ENCODE results near the gene IVD.

Gene IVD

GRCh38 chr15:40446144-40446543, 40.5 kb downstream of the IVD start:
- Histone ChIP-seq H3K56ac (ENCODE audit: low read length) (peak overlapping the region; percentile 11), H3K27ac (ENCODE audit: low read depth, low read length) (no peak overlapping the region), H3K79me1 (ENCODE audit: low read length) (peaks cover 26% of the 10 kb centered on the region), H4K8ac (ENCODE audit: low read depth, low read length) (no peak overlapping the region), H3K4me1 (ENCODE audit: control insufficient read depth, low read depth, low read length) (peaks cover 27% of the 10 kb centered on the region), H3K4ac (ENCODE audit: low read depth, low read length) (no peak overlapping the region), H3K36me3 (ENCODE audit: control insufficient read depth, insufficient read depth, low read length) (no peaks in the 10 kb centered on the region), H3K27me3 (ENCODE audit: insufficient read depth, low read length, poor library complexity) (no peaks in the 10 kb centered on the region), H3K4me3 (ENCODE audit: low read length) (no peak overlapping the region), H4K5ac (ENCODE audit: low read length) (no peak overlapping the region), H3K23ac (ENCODE audit: low read length) (no peak overlapping the region), H3K79me2 (ENCODE audit: control insufficient read depth, insufficient read depth, low read length) (peaks cover 90% of the 10 kb centered on the region), H3K9ac (ENCODE audit: low read length) (peak overlapping the region; percentile 33), H3K4me2 (ENCODE audit: low read length) (no peak overlapping the region), H2BK5ac (ENCODE audit: low read length) (no peak overlapping the region), H2BK120ac (ENCODE audit: low read depth, low read length) (no peak overlapping the region), H3K18ac (ENCODE audit: low read length) (no peak overlapping the region), H2AK5ac (ENCODE audit: low read length) (no peak overlapping the region), H2BK15ac (replicated peaks; ENCODE audit: low read depth) (no peak overlapping the region)
- no CpG with 5 or more reads among the region's 3 CpGs for WGBS (ENCODE audit: extremely low coverage, insufficient coverage, low lambda C conversion rate)
- no peak for DNase-seq

- Histone ChIP-seq H2BK120ac (ENCODE audit: low read depth, low read length) (no peak overlapping the region), H3K27me3 (ENCODE audit: insufficient read depth, low read length, poor library complexity) (no peaks in the 10 kb centered on the region), H3K18ac (ENCODE audit: low read length) (no peak overlapping the region), H3K36me3 (ENCODE audit: control insufficient read depth, insufficient read depth, low read length) (no peaks in the 10 kb centered on the region), H3K4me3 (ENCODE audit: low read length) (no peak overlapping the region), H2AK5ac (ENCODE audit: low read length) (no peak overlapping the region), H3K4ac (ENCODE audit: low read depth, low read length) (no peak overlapping the region), H3K56ac (ENCODE audit: low read length) (no peak overlapping the region), H3K27ac (ENCODE audit: low read depth, low read length) (no peak overlapping the region), H4K8ac (ENCODE audit: low read depth, low read length) (no peak overlapping the region), H3K9ac (ENCODE audit: low read length) (no peak overlapping the region), H2BK5ac (ENCODE audit: low read length) (no peak overlapping the region), H3K79me1 (ENCODE audit: low read length) (peaks cover 27% of the 10 kb centered on the region), H3K4me1 (ENCODE audit: control insufficient read depth, low read depth, low read length) (peaks cover 25% of the 10 kb centered on the region), H3K4me2 (ENCODE audit: low read length) (no peak overlapping the region), H3K23ac (ENCODE audit: low read length) (no peak overlapping the region), H3K79me2 (ENCODE audit: control insufficient read depth, insufficient read depth, low read length) (peaks cover 90% of the 10 kb centered on the region), H2BK15ac (replicated peaks; ENCODE audit: low read depth) (no peak overlapping the region), H4K5ac (ENCODE audit: low read length) (no peak overlapping the region)
- no CpG with 5 or more reads among the region's 4 CpGs for WGBS (ENCODE audit: extremely low coverage, insufficient coverage, low lambda C conversion rate)
- DNase-seq = no peak
Measured at GRCh38 chr15:40448354-40448753, 42.8 kb downstream of the IVD start.

- Histone ChIP-seq H3K36me3 (ENCODE audit: control insufficient read depth, insufficient read depth, low read length) (no peaks in the 10 kb centered on the region), H3K56ac (ENCODE audit: low read length) (no peak overlapping the region), H4K5ac (ENCODE audit: low read length) (no peak overlapping the region), H3K4ac (ENCODE audit: low read depth, low read length) (no peak overlapping the region), H3K4me2 (ENCODE audit: low read length) (no peak overlapping the region), H3K23ac (ENCODE audit: low read length) (no peak overlapping the region), H2BK120ac (ENCODE audit: low read depth, low read length) (no peak overlapping the region), H3K27ac (ENCODE audit: low read depth, low read length) (no peak overlapping the region), H4K8ac (ENCODE audit: low read depth, low read length) (no peak overlapping the region), H3K79me2 (ENCODE audit: control insufficient read depth, insufficient read depth, low read length) (peaks cover 90% of the 10 kb centered on the region), H2AK5ac (ENCODE audit: low read length) (no peak overlapping the region), H3K4me1 (ENCODE audit: control insufficient read depth, low read depth, low read length) (peaks cover 18% of the 10 kb centered on the region), H3K4me3 (ENCODE audit: low read length) (no peak overlapping the region), H3K18ac (ENCODE audit: low read length) (no peak overlapping the region), H3K9ac (ENCODE audit: low read length) (no peak overlapping the region), H3K79me1 (ENCODE audit: low read length) (peaks cover 25% of the 10 kb centered on the region), H3K27me3 (ENCODE audit: insufficient read depth, low read length, poor library complexity) (no peaks in the 10 kb centered on the region), H2BK5ac (ENCODE audit: low read length) (no peak overlapping the region), H2BK15ac (replicated peaks; ENCODE audit: low read depth) (no peak overlapping the region)
- DNase-seq = peak; percentile 82
Measured at GRCh38 chr15:40449275-40449674, 43.7 kb downstream of the IVD start.

- Histone ChIP-seq H3K9ac (ENCODE audit: low read length) (no peak overlapping the region), H3K36me3 (ENCODE audit: control insufficient read depth, insufficient read depth, low read length) (no peaks in the 10 kb centered on the region), H3K4me3 (ENCODE audit: low read length) (no peak overlapping the region), H3K18ac (ENCODE audit: low read length) (no peak overlapping the region), H2BK120ac (ENCODE audit: low read depth, low read length) (no peak overlapping the region), H2AK5ac (ENCODE audit: low read length) (no peak overlapping the region), H3K27ac (ENCODE audit: low read depth, low read length) (no peak overlapping the region), H3K56ac (ENCODE audit: low read length) (no peak overlapping the region), H3K79me2 (ENCODE audit: control insufficient read depth, insufficient read depth, low read length) (peaks cover 90% of the 10 kb centered on the region), H3K27me3 (ENCODE audit: insufficient read depth, low read length, poor library complexity) (no peaks in the 10 kb centered on the region), H4K5ac (ENCODE audit: low read length) (no peak overlapping the region), H2BK5ac (ENCODE audit: low read length) (no peak overlapping the region), H3K4me1 (ENCODE audit: control insufficient read depth, low read depth, low read length) (peaks cover 17% of the 10 kb centered on the region), H3K4ac (ENCODE audit: low read depth, low read length) (no peak overlapping the region), H3K79me1 (ENCODE audit: low read length) (peaks cover 25% of the 10 kb centered on the region), H3K23ac (ENCODE audit: low read length) (no peak overlapping the region), H2BK15ac (replicated peaks; ENCODE audit: low read depth) (no peak overlapping the region), H3K4me2 (ENCODE audit: low read length) (no peak overlapping the region), H4K8ac (ENCODE audit: low read depth, low read length) (no peak overlapping the region)
- DNase-seq = no peak
- no CpG with 5 or more reads among the region's 2 CpGs for WGBS (ENCODE audit: extremely low coverage, insufficient coverage, low lambda C conversion rate)
Measured at GRCh38 chr15:40450047-40450446, 44.5 kb downstream of the IVD start.

GRCh38 chr15:40451527-40452158, 46.0 kb downstream of the IVD start:
- no peak overlapping the region for H3K56ac ChIP-seq (ENCODE audit: low read length)
- H3K36me3 ChIP-seq (ENCODE audit: control insufficient read depth, insufficient read depth, low read length) = no peaks in the 10 kb centered on the region
- H4K5ac ChIP-seq (ENCODE audit: low read length) = no peak overlapping the region
- no CpG with 5 or more reads among the region's 3 CpGs for WGBS (ENCODE audit: extremely low coverage, insufficient coverage, low lambda C conversion rate)
- H3K27me3 ChIP-seq (ENCODE audit: insufficient read depth, low read length, poor library complexity) = no peaks in the 10 kb centered on the region
- no peak overlapping the region for H4K8ac ChIP-seq (ENCODE audit: low read depth, low read length)
- no peak overlapping the region for H3K9ac ChIP-seq (ENCODE audit: low read length)
- H3K18ac ChIP-seq (ENCODE audit: low read length) = no peak overlapping the region
- H2BK15ac ChIP-seq (replicated peaks; ENCODE audit: low read depth) = no peak overlapping the region
- no peak overlapping the region for H3K4me2 ChIP-seq (ENCODE audit: low read length)
- no peak for DNase-seq
- H3K79me1 ChIP-seq (ENCODE audit: low read length) = peaks cover 34% of the 10 kb centered on the region
- no peak overlapping the region for H2BK5ac ChIP-seq (ENCODE audit: low read length)
- H2AK5ac ChIP-seq (ENCODE audit: low read length) = no peak overlapping the region
- no peak overlapping the region for H3K27ac ChIP-seq (ENCODE audit: low read depth, low read length)
- H3K4me1 ChIP-seq (ENCODE audit: control insufficient read depth, low read depth, low read length) = peaks cover 15% of the 10 kb centered on the region
- H3K79me2 ChIP-seq (ENCODE audit: control insufficient read depth, insufficient read depth, low read length) = peaks cover 91% of the 10 kb centered on the region
- H3K4ac ChIP-seq (ENCODE audit: low read depth, low read length) = no peak overlapping the region
- H3K23ac ChIP-seq (ENCODE audit: low read length) = no peak overlapping the region
- no peak overlapping the region for H2BK120ac ChIP-seq (ENCODE audit: low read depth, low read length)
- no peak overlapping the region for H3K4me3 ChIP-seq (ENCODE audit: low read length)

Measured in mesendoderm (in vitro differentiated cells).